ENCODE data around the gene WNT4.

WNT4 gene

DNA sequence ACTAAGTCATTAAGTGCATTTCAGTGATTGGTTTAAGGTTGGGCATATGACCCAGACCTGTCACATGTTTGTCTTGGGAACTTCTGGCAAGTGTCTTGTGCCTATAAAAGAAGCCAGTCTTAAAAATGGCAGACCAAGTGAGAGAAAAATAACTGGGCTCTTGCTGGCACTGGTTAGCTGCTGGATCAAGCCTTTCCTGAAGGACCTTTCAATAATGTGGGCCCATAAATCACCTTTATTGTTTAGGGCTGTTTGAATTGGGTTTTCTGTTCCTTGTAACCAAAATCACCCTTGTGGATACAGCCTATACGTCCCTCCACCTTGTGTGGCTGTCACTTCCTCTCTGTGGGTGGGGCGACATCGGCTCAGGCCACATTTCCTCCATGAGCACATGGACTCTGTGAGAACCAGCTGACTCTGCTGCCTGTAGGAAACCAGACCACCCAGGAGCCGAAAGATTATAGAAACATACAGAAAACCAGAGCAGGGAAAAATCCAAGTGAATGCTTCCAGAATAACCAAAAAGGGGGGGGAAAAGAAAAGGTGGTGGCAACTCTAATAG lies 25.6 kb upstream of the WNT4 start:
- Histone ChIP-seq H3K4me3 (ENCODE audit: low read depth, low read length, poor library complexity, severe bottlenecking) (no peak overlapping the region), H3K4me1 (ENCODE audit: insufficient read depth, low read length, severe bottlenecking) (no peaks in the 10 kb centered on the region), H3K36me3 (ENCODE audit: insufficient read depth, low read length) (no peaks in the 10 kb centered on the region), H3F3A (ENCODE audit: insufficient read depth, low read length) (no peaks in the 10 kb centered on the region), H3K9me3 (ENCODE audit: low read length) (no peaks in the 10 kb centered on the region), H3K4me2 (ENCODE audit: low read length) (no peak overlapping the region), H3K9me2 (ENCODE audit: low read depth, low read length) (no peaks in the 10 kb centered on the region), H3K27ac (ENCODE audit: low read depth, low read length, poor library complexity, severe bottlenecking) (no peak overlapping the region), H3K27me3 (ENCODE audit: insufficient read depth, low read length) (no peaks in the 10 kb centered on the region), H3K79me2 (ENCODE audit: insufficient read depth, low read length) (no peaks in the 10 kb centered on the region), H3K9ac (ENCODE audit: low read length) (no peak overlapping the region), H4K20me1 (ENCODE audit: insufficient read depth, low read length) (no peaks in the 10 kb centered on the region), H2AFZ (ENCODE audit: low read length) (no peak overlapping the region)
- no peak for TF ChIP-seq EZH2 (IDR thresholded peaks at IDR 0.05; ENCODE audit: borderline replicate concordance, low read length)
- TF ChIP-seq, protein P1, sequence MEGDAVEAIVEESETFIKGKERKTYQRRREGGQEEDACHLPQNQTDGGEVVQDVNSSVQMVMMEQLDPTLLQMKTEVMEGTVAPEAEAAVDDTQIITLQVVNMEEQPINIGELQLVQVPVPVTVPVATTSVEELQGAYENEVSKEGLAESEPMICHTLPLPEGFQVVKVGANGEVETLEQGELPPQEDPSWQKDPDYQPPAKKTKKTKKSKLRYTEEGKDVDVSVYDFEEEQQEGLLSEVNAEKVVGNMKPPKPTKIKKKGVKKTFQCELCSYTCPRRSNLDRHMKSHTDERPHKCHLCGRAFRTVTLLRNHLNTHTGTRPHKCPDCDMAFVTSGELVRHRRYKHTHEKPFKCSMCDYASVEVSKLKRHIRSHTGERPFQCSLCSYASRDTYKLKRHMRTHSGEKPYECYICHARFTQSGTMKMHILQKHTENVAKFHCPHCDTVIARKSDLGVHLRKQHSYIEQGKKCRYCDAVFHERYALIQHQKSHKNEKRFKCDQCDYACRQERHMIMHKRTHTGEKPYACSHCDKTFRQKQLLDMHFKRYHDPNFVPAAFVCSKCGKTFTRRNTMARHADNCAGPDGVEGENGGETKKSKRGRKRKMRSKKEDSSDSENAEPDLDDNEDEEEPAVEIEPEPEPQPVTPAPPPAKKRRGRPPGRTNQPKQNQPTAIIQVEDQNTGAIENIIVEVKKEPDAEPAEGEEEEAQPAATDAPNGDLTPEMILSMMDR (IDR thresholded peaks at IDR 0.05; ENCODE audit: low read length) = no peak

DNA sequence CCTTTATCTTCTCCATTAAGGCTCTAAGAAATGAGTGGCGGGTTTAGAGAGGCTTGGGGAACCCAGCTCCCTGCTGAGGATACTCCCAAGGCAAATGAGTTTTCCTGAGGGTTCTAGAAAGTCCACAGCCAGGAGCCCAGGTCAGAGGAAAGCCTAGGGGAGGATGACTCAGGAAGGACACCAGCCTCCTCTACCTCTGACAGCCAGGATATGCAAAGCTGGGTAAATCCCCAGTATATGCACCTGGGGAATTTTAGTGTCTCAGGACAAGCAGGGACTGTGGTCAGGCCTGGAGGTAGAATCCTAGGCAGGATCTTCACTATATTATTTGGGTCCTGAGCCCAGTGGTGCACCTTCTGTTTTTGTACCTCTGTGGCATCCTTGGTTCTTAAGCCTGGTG lies 23.5 kb upstream of the WNT4 start:
- H3K27me3 ChIP-seq (ENCODE audit: insufficient read depth, low read length) = no peaks in the 10 kb centered on the region
- no peak overlapping the region for H3K9ac ChIP-seq (ENCODE audit: low read length)
- no peaks in the 10 kb centered on the region for H3K36me3 ChIP-seq (ENCODE audit: insufficient read depth, low read length)
- no peaks in the 10 kb centered on the region for H3F3A ChIP-seq (ENCODE audit: insufficient read depth, low read length)
- TF ChIP-seq, protein P1 (IDR thresholded peaks at IDR 0.05; ENCODE audit: low read length) = no peak
- TF ChIP-seq EZH2 (IDR thresholded peaks at IDR 0.05; ENCODE audit: borderline replicate concordance, low read length) = no peak
- no peaks in the 10 kb centered on the region for H3K9me2 ChIP-seq (ENCODE audit: low read depth, low read length)
- H3K4me2 ChIP-seq (ENCODE audit: low read length) = no peak overlapping the region
- no peaks in the 10 kb centered on the region for H3K9me3 ChIP-seq (ENCODE audit: low read length)
- H3K4me3 ChIP-seq (ENCODE audit: low read depth, low read length, poor library complexity, severe bottlenecking) = no peak overlapping the region
- no peak overlapping the region for H2AFZ ChIP-seq (ENCODE audit: low read length)
- no peaks in the 10 kb centered on the region for H4K20me1 ChIP-seq (ENCODE audit: insufficient read depth, low read length)
- no peaks in the 10 kb centered on the region for H3K4me1 ChIP-seq (ENCODE audit: insufficient read depth, low read length, severe bottlenecking)
- no peaks in the 10 kb centered on the region for H3K79me2 ChIP-seq (ENCODE audit: insufficient read depth, low read length)
- no peak overlapping the region for H3K27ac ChIP-seq (ENCODE audit: low read depth, low read length, poor library complexity, severe bottlenecking)

DNA sequence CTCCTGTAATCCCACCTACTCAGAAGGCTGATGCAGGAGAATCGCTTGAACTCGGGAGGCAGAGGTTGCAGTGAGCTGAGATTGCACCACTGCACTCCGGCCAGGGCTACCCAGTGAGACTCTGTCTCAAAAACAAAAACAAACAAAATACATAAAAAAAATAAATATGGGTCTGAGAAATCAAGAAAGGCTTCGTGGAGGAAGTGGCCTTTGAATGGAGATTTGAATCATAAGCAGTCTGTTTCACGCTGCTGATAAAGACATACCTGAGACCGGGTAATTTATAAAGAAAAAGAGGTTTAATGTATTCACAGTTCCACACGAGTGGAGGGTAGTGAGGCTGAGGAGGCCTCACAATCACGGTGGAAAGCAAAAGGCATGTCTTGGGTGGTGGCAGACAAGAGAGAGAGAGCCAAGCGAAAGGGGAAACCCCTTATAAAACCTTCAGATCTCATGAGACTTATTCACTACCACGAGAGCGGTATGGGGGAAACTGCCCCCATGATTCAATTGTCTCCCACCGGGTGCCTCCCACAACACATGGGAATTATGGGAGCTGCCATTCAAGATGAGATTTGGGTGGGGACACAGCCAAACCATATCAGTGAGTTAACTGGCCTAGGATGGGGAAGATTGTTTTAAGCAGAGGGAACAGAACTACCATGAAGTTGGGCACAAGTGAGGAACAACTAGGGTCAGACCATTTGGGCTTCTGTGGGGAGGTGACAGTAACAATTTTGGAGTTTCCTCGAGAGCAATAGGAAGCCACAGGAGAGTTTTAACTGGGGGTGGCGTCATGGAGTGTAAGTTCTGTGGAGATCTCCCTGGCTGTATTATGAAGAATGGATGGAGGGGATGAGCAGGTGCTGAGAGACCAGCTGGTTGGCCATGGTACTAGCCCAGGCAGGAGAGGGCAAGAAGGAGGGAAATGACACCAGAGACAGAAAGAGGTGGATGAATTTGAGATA lies 22.2 kb upstream of the WNT4 start:
- H3K79me2 ChIP-seq (ENCODE audit: insufficient read depth, low read length) = no peaks in the 10 kb centered on the region
- H3K4me2 ChIP-seq (ENCODE audit: low read length) = no peak overlapping the region
- no peaks in the 10 kb centered on the region for H3K9me3 ChIP-seq (ENCODE audit: low read length)
- no peaks in the 10 kb centered on the region for H3K9me2 ChIP-seq (ENCODE audit: low read depth, low read length)
- TF ChIP-seq, protein P1 (IDR thresholded peaks at IDR 0.05; ENCODE audit: low read length) = no peak
- TF ChIP-seq EZH2 (IDR thresholded peaks at IDR 0.05; ENCODE audit: borderline replicate concordance, low read length) = no peak
- no peaks in the 10 kb centered on the region for H4K20me1 ChIP-seq (ENCODE audit: insufficient read depth, low read length)
- no peak overlapping the region for H3K4me3 ChIP-seq (ENCODE audit: low read depth, low read length, poor library complexity, severe bottlenecking)
- H3K4me1 ChIP-seq (ENCODE audit: insufficient read depth, low read length, severe bottlenecking) = no peaks in the 10 kb centered on the region
- H3K9ac ChIP-seq (ENCODE audit: low read length) = no peak overlapping the region
- H3F3A ChIP-seq (ENCODE audit: insufficient read depth, low read length) = no peaks in the 10 kb centered on the region
- 0 out of 2 replicates have a peak, but pooled peaks cover 3% of the 10 kb centered on the region for H3K27me3 ChIP-seq (ENCODE audit: insufficient read depth, low read length)
- no peaks in the 10 kb centered on the region for H3K36me3 ChIP-seq (ENCODE audit: insufficient read depth, low read length)
- H3K27ac ChIP-seq (ENCODE audit: low read depth, low read length, poor library complexity, severe bottlenecking) = no peak overlapping the region
- H2AFZ ChIP-seq (ENCODE audit: low read length) = no peak overlapping the region

Data from OCI-LY1 (cell line).